NCI-H1930 (cell line): Measurements from ENCODE around the gene CSNK1D.

Source experiments
- DNase-seq, 2 experiments: peaks; one replicate each; lab custom pipeline; 2025; lab: John Stamatoyannopoulos, UW

The CSNK1D gene

DNA sequence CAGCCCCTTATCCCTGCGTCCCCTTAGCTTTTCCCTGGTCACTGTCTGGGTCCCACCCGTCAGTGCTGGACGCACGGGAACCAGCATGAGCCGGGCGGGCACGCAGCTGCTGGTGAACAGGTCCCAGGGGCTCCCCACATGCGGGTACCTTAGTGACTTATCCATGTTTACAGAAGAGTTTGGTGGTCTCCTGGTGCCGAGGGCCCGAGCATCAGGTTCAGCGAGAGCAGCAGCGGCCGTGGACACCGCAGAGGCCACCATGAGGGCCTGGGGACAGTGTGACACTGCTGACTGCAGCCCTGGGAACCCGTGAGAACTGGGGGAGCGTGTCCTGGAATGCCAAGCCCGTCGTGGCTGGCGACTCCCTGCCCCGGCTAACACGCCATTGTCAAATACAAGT is 37.4 kb upstream of the CSNK1D start:
- DNase-seq, result no peak

DNA sequence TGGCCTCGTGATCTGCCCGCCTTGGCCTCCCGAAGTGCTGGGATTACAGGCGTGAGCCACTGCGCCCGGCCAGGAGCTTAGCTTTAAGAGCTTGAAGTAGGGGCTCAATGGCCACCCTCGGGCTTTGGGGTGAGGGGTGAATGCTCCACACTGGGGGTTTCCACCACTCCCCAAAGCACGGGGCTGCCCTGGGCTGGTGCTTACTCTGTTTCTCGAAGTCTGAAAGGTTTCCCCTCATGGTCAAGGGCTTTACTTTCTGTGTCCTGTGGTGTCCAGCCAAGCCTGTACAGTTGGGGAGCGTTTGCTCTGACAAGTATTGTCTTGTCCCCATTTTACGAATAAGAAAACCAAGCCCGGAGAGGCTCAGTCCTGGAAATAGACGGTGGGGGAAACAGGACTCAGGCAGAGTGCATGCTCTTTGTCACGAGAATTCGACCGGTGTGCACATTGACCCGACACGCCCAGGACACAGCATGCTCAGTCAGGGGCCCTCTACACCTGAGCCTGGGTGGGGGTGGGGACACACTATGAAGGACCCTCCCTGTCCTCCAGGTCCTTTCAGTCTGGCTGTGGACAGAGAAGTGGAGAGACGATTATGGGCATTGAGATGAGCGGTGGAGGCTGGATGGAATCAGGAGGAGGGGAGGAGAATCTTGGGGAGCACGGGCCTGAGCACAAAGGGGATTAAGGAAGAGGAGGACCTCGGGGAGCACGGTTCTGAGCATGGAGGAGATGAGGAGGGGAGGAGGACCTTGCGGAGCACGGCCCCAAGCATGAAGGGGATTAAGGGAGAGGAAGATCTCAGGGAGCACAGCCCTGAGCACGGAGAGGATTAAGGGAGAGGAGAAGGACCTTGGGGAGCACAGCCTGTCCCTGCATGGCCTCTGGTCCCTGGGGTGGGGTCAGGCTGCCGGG is 36.4 kb upstream of the CSNK1D start:
- no peak for DNase-seq

DNA sequence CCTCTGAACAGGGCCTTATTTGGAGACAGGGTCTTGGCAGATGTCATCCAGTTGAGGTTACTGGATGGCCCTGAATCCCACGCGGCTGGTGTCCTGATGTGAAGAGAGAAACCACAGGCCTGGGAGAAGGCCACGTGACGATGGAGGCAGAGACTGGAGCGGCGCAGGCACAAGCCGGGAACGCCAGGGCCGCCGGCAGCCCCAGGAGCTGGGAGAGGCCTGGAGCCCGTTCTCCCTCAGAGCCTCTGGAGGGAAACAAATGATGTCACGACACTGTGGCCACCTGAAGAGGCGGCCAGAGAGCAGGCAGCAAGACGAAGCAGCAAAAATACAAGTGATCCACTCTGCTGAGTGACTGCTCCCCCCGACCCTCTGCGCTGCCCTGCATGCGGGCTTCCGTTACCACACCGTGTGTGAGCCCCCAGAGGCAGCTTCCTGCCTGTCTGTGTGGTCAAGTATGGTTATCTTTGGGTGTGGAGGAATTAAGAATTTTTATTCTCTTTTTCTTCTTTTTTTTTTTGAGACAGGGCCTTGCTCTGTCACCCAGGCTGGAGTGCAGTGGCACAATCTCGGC is 32.3 kb upstream of the CSNK1D start:
- no peak for DNase-seq

DNA sequence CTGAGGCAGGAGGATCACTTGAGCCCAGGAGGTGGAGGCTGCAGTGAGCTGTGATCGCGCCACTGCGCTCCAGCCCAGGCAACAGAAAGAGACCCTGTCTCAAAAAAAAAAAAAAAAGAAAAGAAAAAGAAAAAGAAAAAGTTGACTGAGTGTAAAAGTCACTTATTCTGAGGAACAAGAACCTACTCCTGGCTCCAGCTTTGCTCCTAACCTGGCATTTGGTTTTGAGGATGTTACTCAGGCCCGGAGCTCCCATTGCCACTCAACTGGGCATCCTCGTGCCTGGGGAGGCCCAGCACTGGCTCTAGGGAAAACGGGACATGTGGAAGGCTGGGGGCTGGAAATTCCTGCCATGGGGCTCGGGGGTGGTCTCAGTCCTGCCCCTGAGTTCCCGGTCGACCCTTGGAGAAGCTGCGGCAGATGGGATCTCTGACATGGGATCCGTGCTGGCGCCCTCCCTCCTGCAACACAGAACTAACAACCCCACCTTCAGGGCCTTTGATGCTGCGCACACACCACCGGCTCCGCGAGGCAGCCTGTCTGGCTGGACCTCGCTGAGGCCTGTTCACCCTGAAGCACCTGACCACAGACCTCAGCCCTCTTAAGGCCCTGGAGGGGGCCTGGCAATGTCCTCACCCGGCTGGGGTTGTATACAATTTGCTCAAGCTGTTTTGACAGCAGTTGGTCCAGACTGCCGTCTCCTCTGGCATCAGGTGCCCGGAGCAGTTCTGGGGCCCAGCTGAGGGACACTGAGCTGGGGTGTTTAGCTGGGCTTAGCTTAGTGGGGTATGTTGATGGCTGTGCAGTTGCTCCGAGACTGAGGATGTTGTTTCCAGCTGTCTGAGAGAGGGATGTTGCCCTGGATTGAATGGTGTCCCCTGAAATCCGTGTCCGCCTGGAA is 31.6 kb upstream of the CSNK1D start:
- DNase-seq, result no peak

DNA sequence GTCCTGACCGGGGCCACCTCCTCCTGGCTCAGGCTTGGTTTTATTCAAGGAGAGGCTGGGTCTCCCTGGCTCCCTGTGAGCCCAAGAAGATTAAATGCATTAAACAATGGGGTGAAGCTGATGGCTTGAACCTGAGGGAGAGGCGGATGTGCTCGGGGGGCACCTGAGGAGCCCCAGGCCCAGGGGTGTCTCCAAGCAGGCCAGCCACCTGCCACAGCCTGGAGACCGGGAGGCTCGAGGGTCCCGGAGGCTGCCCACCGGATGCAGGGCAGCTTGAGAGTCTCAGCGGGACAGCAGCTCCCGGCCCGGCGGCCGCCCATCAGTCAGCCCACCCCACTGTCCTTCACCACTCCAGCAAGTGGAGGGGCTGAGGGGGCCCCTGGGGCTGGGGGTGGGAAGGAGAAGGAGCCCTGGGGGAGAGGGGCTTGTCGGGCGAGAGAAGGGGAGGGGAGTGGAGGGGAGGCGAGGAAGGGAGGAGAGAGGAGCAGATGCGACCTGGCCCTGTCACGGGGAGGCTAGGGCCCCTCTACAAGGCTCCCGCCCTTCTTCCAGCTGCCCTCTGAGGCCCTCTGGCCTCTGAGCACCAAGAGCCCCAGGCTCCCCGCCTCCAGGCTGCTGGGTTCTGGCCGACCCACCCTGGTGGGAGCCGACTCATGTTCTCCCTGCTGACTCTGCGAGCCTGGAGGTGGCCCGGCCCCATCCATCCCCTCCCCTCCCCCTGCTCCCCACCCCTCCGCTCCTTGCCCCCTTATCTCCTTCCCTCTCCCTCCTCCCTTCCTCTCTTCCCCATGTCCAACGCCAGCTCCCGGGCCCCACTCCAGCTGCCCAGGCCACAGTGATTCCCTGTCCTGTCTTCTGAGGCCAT is 30.7 kb upstream of the CSNK1D start:
- DNase-seq, result no peak

DNA sequence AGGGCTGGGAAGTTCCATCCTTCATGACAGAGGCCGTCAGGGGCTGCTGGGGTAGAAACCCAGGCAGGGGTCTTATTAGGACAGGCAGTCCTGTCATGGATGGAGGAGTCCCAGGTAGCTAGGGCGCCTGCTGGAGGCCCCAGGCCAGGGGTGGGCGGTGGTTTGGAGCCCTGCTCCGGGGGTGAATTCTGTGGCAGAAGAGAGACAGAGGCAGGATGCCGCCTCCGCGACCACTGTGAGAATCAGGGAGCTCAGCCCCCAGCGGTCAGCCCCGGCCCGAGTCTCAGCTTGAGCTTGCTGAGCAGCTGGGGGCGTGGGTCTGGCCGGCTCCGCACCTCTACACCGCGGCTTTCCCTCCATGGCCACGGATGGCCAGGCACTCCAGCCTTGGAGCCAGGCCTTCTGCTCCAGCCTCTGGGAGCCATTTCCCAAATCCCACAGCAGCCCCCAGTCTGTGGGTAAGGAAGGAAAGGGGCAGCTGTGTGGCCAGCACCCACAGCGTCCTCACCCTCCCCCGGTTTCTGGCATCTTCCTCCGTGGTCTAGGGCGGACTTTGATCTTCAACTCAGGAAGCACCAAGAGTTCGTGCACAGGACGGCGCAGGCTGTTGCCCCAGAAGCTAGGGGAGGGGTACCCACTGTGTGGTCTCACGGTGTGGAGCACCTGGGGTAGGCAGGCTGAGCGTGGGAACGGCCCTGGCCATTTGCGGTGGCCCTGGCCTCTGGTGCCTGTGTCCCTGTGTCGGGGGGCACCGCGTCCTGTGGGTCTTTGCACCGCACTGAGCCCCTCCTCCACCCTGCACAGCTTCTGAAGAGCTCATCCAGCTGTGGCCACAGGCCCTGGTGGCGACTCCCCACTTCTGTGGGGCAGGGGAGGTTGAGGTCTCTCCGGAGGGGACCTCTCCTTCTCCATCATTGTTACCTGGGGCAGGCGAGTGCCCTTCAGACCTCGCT is 29.8 kb upstream of the CSNK1D start:
- no peak for DNase-seq

DNA sequence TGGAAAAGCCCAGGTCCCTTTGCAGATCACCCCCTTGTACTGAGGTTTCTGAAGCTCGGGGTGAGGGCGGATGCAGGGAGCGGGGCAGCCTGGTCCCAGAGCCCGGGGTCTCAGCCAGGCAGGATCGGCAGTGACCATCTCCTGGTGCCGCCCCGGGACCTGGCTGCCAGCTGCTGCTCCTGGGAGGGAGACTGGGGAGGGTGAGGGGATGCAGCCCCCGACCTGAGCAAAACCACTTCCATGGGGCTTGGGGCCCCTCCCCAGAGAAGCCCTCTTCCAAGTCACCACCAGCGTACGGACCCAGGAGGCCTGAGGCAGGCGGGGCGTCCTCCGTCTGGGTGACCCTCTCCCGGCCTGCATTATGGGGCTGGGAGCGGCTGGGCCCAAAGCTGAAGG is 29.1 kb upstream of the CSNK1D start:
- no peak for DNase-seq

DNA sequence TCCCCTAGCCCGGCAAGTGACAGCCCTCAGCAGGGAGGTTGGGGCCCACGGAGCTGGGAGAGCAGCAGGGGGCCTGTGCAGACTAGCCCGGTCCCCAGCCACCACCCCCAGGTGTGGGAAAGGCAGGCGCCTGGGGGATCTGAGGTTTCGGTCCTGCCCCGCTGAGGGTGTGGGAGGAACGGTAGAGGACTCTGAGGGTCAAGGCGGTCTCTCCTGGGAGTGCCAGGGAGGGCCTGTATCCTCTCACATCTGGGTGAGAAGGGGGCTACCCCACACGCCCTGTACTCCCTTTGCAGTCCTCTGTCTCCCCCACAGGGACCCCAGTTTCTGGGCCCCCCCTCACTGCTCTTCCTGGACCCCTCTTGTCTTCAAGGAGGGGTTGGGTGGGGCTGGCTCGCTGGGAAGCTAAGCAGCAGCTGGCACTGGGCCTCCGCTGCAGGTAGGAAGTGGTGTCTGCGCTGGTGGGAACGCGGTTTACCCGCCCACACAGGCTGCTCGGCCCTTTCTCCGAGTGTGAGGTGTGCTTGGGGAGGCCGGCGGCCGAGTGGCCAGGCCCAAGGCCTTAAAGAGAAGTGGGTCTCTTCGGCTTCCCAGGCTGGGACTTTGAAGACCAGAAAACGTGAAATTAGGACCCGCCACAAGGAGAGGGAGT is 28.5 kb upstream of the CSNK1D start:
- no peak for DNase-seq

DNA sequence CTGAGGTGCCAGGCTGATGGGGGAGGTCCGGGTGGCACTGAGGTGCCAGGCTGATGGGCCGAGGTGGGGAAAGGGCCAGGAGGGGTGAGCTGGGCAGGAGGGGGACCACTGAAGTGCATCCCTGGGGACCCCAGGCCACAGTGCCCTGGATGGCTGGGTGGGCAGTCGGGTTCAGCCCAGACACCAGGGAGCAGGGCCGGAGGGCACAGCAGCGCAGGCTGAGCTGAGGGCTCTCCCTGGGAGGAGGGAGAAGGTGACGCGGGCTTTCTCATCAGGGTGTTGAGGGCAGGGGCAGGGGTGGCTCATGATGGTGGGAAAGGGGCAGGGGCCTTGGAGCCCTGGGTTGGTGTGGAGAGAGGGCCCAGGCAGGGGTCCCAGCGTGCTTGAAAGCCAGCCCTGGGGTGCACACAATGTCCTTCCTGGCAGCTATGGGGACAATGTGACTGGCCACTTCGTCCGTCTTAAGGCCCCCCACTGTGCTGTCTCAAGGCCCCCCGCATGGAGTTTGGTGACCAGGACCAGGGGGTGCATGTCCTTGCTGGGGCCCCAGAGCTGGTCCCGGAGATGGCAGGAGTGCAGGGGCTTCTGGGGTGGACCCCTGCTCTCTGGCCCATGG is 27.9 kb upstream of the CSNK1D start:
- no peak for DNase-seq

DNA sequence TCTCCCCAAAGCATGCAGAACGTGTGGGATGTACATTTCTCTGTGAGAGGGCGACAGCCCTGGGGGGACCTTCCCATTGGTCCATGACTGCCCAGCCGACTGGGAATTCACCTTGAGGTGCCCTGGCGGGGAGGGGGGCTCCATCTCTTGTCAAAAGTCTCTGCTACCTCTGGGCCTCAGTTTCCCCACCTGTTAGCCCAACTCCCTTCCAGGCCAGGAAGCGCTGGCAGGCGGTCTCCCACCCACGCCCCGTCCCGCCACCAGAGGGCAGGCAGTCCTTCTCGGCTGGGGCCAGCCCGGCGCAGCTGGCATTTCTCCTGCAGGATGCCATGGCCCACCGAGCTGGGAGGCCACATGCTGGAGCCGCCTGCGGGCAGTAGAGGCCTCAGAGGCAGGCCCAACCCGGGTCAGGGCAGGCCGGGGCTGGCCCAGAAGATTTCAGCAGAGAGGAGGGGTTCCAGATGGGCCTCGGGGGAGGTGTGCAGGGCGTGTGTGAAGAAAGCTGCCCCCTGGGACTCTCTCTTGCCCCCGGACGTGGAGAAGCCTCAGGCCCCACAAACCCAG is 27.3 kb upstream of the CSNK1D start:
- peak; percentile 30 to 55 for DNase-seq

DNA sequence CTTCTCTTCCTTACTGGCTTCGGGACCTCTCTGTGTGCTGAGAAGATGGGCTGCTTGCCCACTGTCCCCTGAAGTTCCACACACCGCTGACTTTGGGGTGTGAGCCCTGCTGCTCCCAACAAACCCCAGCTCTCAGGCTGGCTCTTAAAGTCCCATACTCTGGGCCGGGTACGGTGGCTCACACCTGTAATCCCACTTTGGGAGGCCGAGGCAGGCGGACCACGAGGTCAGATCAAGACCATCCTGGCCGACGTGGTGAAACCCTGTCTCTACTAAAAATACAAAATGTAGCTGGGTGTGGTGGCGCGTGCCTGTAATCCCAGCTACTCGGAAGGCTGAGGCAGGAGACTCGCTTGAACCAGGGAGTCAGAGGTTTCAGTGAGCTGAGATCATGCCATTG is 26.7 kb upstream of the CSNK1D start:
- DNase-seq, result no peak

DNA sequence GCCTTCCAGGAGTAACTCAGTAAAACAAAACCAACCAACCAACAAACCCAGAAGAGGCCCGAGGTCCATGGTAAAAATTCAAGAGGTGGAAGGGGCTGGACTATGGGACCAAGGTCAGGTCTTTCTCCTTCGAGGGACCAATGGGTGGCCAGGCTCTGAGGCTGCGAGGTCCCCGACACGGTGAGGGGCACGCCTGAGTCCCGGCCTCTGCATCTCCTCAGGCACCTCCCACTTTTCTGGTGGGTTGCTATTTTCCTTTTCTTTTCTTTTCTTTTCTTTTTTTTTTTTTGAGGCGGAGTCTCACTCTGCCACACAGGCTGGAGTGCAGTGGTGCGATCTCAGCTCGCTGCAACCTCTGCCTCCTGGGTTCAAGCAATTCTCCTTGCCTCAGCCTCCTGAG is 26.0 kb upstream of the CSNK1D start:
- DNase-seq, result no peak

DNA sequence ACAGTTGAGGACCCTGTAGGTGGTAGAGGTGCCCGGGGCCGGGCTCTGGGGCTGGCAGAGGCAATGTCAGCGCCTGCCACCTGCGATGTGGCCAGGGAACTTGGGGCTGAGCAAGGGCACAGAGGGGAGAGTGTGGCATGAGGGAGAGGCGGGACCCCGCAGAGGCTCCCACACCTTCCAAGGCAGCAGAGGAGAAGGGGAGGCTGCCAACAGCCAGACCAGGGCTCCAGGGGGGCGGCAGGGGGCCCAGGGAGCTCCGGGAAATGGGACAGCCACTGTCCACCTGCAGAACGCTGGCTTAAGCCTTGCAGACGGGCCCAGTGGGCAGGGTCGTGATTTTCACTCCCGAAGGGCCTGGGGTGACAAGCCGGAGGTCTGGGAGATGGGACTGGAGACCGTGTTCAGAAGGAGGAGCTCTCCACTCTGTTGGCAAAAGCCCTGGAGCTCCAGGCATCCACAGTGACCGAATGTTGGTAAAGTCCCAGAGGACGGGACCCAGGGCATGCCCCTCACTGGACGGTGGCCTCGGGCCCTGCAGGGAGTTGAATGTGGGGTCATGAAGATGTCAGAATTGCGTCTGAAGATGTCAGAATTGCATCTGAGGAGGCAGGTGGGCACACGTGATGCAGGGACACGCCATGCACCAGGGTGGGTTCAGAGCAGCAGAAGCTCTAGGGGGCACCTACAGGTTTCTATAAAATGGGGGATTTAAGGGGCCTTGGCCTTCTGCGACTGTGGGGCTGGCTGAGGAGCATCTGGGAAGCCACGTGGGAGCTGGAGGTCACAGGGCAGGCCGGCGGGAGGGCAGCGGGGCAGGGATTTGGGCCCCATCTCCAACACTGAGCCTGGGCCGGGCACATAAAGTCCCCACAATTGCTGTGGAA is 25.3 kb upstream of the CSNK1D start:
- no peak for DNase-seq

DNA sequence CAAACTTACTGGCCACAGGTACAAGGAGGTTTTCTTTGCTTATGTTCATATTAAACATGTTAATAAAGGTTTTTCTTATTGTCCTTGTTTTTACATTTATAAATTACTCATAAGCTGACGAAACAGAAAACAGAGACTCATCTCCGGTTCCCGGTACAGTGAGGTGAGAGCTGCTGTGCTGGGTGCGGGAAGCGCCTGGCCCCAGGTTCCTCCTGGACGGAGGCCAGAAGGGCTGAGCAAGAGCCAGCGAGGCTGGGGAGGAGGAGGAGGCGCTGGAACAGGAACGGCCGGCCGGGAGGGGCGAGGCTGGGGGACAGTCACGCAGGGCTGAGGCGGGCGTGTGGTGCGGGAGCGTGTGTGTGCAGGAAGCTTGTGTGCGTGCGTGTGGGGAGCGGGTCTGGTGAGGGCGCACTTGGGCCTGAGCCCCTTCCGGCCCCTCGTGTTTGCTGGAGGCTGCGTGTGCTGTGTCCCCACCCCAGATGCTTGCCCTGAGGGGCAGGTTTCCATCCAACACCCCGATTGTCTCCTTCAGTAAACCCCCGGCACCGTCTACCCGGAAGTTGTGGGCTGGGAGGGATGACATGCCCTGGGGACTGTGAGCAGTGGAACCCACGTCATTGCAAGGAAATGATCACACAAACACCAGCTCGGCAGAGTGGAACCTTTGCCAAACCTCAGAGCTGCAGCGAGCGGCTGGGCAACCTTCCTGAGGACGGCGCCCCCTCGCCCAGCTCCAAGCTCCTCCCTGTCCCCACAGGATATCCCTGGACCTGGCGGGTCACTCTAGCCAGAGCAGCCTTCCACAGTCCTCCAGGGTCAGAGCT is 24.4 kb upstream of the CSNK1D start:
- DNase-seq, result no peak

DNA sequence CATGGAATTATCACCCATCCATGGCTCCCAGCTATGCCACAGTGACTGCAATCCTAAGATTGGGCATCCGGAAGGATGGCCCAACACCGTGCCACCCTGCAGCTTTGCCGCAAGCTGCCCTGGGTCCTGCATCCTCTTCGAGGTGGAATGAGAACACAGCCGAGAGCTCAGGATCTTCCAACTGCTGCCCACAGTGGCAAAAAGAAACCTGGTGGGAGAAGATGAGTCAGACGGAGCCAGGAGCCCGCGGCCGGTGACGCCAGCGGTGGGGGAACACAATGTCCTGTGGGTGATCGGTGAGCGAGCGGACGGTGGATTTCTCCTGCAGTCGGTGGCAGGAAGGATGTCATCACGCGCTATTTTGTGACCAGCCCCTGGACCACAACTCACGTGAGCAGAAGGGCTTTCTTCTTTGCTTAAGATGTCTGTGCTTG is 23.8 kb upstream of the CSNK1D start:
- DNase-seq, result no peak

DNA sequence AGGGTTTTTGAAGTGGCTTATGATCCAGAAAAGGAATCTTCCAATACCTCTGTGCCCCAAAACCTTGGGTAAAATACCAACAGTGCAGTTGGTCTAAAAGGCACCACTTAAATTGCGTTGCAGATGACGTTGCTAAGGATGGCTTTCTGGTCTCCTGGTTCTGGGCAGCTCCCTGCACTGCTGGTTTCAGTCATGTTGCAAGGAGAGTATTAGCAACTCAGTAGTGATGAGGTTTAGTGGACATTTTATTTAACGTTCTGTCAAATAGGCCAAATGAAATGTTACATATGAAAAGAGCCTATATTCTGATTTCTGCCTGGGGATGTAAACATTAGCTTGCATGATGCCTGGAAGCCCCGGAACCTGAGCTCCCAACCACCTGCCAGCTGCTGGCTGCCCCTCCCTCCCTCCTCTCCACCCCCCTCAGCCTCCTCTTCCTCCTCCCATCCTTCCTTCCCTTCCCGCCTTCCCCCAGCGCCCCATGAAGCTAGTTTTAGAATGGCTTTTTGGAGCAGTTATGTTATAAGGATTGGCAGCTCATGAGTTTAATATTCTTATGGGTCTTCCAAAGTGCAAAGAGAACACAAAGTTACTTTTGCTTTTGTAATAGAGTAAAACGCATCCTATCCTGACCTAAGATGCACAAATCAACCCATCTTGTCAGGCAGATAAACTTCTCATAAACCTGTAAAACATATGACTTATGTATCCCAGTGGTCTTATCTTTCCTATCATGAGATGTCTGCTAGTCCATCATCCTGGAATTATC is 23.2 kb upstream of the CSNK1D start:
- DNase-seq, result no peak

DNA sequence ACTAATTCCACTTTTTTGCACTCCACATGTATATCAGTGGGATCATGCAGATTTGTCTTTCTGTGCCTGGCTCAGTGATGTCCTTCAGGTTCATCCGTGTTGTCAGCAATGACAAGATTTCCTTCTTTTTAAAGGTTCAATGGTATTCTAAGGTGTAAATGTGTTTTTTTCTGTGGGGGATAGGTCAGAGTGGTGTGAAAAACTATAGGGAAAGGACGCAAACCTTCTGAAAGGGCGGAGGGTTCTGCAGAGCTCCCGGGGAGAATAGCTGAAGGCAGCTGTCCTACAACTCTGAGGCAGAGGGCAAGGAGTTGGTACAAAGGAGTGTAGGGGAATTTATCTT is 21.9 kb upstream of the CSNK1D start:
- no peak for DNase-seq
